NCI-H2107 (cell line): ENCODE measurements around the gene FAM241B.

Source experiments
- DNase-seq: peaks from one replicate; lab custom pipeline; 2025; lab: John Stamatoyannopoulos, UW

FAM241B gene

DNA sequence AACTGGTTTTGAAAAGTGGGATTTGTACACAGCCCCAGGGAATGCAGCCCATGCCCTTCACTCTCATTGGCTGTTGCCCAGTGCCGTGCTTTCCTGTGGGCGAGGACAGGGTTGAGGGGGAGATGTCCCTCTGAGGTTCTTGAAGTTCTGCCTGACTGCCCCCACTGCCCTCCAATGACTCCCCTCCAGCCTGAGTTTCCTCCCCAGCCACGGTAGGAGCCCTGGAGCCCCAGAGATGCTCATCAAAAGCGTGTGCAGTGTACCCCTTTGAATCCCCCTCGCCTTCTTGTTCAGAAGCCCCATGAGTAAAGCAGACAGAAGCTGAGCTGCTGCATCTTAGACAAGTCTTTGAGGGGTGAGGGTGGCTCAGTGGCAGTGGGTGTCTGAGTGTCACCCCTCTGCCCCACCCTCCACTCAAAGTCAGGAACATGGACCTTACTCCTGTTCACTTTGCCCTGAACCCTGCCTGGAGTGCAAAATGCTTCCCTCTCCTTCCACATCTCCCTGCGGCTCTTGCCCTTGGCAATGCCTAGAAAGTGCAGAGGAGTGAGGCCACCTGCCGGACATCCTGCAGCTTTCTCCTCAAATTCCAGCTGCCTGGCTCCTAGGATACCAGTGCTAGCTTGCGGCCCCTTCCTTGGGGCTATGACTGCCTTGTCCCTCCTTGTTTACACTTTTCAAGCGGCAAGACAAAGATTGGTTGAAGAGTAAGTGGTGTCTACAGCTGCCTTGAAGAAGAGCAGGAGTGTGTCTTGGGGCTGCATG lies 19.9 kb downstream of the FAM241B start:
- no peak for DNase-seq

- DNase-seq: no peak
Observed at GRCh38 chr10:69650589-69651261, 20.7 kb downstream of the FAM241B start.

DNA sequence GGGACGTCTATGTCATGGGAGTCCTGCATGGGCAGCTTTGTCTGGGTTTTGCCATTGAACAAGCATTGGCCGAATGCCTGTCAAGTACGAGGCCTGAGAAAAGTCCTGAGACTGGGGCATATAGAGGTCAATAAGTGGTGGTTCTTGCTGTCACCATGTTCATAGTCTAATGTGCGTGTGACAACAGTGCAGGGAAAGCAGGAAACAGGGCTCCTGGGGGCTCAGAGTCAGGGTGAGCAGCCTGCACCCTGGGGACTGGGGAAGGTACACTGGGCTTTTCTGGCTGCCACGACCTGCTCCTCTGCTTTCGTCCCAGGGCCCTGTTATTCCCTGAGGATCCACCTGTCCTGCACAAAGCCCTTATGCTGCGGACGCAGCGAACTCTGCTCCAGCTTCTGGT lies 21.3 kb downstream of the FAM241B start:
- DNase-seq: no peak

- DNase-seq: no peak
Observed at GRCh38 chr10:69652111-69652856, 22.2 kb downstream of the FAM241B start.

GRCh38 chr10:69652857-69653199 lies 22.8 kb downstream of the FAM241B start:
- no peak for DNase-seq

DNA sequence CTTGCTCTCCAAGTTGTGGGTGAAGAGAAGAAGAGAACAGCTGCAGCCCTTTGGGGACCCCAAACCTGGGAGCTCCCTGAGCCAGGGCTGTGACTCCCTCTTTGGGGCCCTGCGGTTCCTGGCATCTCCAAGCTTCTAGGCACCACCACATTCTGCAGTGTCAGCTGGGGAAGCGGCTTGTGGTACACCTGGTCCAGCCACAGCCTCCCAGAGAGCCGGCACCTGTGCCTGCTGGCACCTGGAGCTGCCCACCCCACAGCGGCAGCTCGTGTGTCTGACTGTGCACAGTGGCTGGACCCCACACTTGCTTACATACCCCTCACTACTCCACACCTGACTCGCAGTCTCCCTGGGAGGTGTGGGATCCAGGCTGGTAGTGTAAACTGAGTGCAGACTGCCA lies 23.5 kb downstream of the FAM241B start:
- DNase-seq: no peak

- no peak for DNase-seq
Observed at GRCh38 chr10:69655124-69655867, 25.2 kb downstream of the FAM241B start.

DNA sequence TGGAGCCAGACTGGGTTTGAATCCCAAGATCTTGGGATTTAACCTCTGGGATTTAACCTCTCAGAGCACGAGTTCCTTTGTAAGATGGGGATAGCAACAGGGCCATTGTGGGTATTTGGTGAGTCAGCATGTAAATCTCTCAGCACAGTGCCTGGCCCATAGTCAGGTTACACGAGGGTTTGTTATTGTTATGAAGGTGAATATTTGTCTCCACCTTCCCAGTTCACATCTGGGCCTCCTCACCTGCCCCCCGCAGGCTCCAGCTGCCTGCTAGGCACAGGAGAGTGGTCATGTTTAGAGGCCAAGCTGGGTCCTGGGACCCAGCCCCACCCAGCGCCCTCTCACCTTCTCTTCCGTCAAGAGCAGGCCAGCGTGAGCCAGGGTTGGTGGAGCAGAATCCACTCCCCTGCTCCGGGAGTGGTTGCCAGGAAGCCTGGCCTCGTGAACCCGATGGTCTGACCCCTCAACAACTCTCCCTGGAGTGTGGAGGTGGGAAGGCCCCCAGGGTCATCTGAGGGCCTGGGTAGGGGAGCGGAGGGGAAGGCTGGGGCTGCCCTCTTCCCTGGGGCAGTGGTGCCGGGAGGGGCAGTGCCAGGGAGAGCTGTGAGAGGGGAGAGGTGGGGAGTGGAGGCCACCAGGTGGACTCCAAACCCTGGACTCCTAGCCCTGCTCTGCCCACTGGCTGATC lies 26.0 kb downstream of the FAM241B start:
- DNase-seq: no peak

DNA sequence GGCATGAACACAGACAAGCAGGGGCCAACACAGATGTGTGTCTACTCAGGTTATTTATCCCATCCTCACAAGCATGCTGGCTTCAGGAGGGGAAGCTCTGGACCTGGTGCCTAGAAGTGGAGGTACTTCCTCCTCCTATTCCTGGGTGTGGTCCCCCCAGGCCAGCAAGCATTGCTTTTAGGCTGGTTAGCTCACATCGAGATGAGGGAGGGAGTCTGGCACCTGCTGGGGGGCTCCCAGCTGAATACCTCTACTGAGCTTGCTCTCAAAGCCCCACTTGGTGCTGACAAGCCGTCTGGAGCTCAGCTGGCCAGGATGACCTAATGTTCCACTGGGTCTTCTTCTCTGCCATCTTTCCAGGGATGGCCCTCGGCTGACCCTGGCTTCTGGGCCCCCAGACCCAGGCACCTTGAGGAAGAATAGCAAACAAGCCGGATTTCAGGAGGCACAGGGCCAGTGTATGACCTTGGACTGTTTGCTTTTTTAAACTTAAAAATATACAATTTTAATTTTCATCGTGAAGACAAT lies 26.8 kb downstream of the FAM241B start:
- DNase-seq: no peak

DNA sequence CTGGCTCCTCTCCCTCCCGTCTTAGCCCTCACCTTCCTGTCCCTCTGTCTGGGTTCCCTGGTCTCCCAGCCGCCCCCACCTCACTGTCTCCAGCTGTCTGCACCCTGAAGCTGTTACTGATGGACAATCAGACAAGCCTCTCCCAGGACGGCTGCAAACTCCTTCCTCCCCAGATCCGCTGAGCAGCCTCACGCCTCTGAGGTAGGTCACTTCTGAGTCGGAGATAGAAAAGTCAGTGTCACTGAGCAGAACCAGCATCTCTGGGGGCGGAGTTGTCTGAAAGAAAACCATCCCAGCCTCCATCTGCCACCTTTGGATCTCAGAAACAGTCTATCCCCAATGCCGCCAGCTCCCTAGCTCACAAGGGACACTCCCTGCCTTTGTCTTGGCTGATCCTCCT lies 27.4 kb downstream of the FAM241B start:
- no peak for DNase-seq

- no peak for DNase-seq
Observed at GRCh38 chr10:69657866-69658265, 27.8 kb downstream of the FAM241B start.

DNA sequence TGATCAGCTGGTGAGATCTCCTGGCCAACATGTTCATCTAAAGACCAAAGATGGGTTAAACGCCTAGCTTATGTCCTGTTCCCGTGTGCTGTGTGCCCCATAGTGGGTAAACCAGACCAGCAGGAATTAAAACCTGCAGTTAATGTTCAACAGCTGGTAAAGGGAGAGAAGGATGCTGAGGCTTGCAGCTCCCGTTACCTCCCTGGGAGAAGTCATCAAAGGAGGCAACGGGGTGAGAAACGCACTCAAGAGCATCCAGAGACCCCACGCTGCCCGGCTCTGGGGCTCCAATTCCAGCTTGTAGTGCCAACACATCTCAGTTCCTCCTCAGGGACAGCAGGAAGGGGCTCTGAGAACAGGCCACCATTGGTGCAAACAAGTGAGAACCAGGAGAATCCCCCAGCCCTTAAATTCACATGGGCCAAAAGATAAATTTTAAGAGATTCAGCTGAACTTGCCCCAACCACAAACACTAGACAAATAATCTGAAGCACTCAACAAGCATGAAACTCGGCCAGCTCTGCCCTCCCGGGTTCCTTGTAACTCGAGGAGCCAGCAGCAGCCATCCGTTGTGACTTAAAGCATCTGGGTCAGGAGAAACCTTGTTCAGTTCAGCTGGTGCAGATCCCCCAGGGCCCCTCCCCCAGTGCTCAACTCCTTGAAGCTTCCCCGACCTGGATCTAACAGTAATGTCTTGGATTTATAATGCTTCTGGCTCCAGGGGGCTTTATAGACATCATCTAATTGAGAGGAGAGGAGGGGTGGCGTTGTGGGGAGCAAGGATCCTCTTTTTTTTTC lies 29.4 kb downstream of the FAM241B start:
- DNase-seq: no peak

DNA sequence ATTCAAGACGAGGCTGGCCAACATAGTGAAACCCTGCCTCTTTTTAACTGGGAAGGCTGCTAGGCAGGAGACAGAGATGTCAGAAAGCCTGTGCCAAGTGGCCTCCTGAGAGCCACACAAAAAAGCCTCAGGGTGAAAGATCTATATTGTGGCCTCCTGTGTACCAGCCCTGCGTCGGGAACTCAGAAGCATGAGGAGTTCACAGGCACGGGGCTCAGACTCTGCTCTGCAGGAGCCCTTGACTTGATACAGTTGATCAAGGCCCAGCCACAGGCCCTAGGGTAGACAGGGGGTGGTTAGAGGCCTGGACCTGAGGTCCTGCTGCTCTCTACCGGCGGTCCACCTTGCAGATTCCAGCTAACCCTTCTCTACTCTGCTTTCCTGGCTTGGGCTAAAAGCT lies 30.2 kb downstream of the FAM241B start:
- DNase-seq: no peak

DNA sequence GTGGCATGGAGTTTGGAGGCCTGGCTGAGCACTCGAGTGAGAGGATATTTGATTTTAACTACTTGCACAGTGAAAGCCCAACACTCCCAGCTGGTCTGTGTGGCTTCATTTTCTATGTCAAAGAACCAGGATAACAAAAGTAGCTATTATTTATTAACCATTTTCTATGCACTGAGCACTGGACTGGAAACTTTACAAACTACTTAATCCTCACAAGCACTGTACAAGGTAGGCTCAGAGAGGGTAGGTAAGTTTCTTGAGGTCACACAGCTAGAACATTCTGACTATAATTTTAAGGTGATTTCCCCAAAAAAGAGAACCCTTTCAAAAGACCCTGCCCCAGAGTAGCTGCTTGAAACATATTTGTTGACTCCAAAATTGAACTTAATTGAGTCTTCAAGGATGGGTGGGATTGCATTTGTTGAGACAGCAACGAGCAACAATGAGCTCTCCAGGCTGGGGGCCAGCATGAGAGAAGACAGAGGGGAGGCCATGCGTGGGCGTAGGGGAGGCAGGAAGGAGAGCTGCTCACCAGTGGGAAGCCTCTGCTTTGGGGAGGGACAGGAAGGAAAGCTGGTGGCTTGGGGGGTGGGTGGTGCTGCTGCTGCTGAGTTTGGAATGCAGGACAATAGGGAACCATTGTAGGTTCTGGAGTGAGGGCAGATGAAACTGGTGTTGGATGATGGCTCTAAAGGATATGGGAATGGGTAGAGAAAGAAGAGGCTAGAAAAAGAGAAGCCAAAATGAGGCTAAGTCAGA lies 31.5 kb downstream of the FAM241B start:
- no peak for DNase-seq

- no peak for DNase-seq
Observed at GRCh38 chr10:69662173-69662877, 32.3 kb downstream of the FAM241B start.

- no peak for DNase-seq
Observed at GRCh38 chr10:69662901-69663300, 32.9 kb downstream of the FAM241B start.

- no peak for DNase-seq
Observed at GRCh38 chr10:69663369-69663947, 33.4 kb downstream of the FAM241B start.

DNA sequence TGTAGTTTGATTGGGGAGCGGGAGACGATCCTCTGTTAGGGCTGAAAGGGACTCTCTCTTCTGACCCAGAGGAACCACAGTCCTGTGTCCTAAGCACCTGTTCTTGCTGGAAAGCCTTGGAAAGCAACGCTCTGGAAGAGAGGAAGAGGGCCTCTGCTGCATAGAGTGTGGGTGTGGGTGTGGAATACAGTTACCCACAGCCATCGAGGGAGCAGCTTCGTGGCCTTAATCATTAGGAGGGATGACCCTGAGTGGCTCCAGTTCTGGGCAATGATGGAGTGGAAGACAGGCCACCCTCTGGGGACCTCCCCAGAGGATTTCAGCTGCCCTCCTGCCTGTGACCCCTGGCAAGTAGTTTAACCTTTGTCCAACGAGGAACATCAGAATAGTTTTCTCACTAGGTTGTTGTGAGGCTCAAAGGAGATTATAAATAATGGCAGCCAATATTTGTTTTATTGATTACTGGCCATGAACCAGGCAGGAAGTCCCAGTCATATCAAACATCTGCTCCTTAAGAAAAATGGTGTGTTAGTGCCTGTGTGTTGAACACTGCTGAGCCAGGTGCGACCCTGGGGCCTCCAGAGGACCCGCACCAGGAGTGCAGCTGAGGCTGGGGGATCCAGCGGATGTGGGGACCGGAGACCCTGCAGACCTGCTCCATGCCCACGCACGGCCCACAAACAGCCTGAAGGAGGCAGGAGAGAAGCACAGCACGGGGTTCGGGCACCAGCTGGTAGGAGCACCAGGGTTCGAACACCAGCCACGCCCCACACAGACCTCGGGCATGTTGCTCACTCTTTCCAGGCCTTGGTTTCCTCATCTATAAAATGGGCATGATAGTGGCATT lies 35.6 kb downstream of the FAM241B start:
- DNase-seq: no peak
